Ovary (tissue), 9 donors: ENCODE measurements around the gene HDAC2. TPM values are rescaled to one million over a fixed set of nuclear protein-coding genes. Genes with fewer than 3 reads are reported as not detected.

Source experiments
- DNase-seq, 5 donors: peaks; one replicate each; pipeline ENCODE4 v3.0.0-alpha.2; 2019 to 2020
- H3K27ac ChIP-seq, 2 donors: fragments of 200-600 bp; one replicate each; pipeline versions ENCODE4 v1.5.1 to v1.8.0; 2019 to 2022
- H3K27me3 ChIP-seq: fragments of 200-600 bp; one replicate; pipeline ENCODE4 v1.8.0; 2022
- H3K36me3 ChIP-seq: fragments of 200-600 bp; sonication (generic); one replicate; pipeline ENCODE4 v1.5.1; 2019
- H3K4me1 ChIP-seq: one replicate; pipeline ENCODE4 v1.8.1; 2013; ENCODE audit warnings: mild to moderate bottlenecking, moderate library complexity; ENCODE audit not compliant: insufficient read depth
- H3K4me3 ChIP-seq: fragments of 200-600 bp; sonication (generic); one replicate; pipeline ENCODE4 v1.5.1; 2017
- H3K9me3 ChIP-seq, 2 donors: fragments of 200-600 bp in 1 of 2; sonication (generic) in 1 of 2; one replicate each; pipeline versions ENCODE4 v1.5.1 to v1.8.1; 2013 to 2019; ENCODE audit warnings: mild to moderate bottlenecking in 1 of 2, moderate library complexity in 1 of 2
- EP300 ChIP-seq: sonication (generic); formaldehyde crosslinking; IDR thresholded peaks from one replicate; pipeline ENCODE4 v1.6.1; 2017; ENCODE audit warnings: antibody characterized with exemption
- POLR2A ChIP-seq: fragments of 450-650 bp; IDR thresholded peaks from one replicate; pipeline ENCODE4 v1.6.1; 2017; ENCODE audit warnings: antibody characterized with exemption, mild to moderate bottlenecking, moderate library complexity
- WGBS, 3 donors: extraction: QIAGEN DNeasy Blood & Tissue Kit in 1 of 3; methylation state at CpG; one replicate each; pipeline versions ENCODE4 v1.1.5 to v1.1.7; 2013 to 2017; 5-methylcytosine and 5-hydroxymethylcytosine counted together
- intact Hi-C, 4 donors: fragments of 100-400 bp; cut with DNase I; formaldehyde crosslinking; loops; one replicate each; pipeline versions ENCODE4 v1.11.0 to v1.15.1; 2022 to 2023
- polyA plus RNA-seq, 2 donors: library from polyadenylated mRNA; stranded (reverse); fragments of 200-250 nt in 1 of 2; fragments of 350-450 nt in 1 of 2; fragmentation: Illumina TruSeq in 1 of 2; extraction: RNeasy Lipid Tissue Mini Kit (QIAGEN cat#74804) in 1 of 2; gene quantifications; one replicate each; pipeline ENCODE4 v1.2.3, GENCODE V29; 2013 to 2014
- total RNA-seq, 7 donors: library from RNA; depleted of rRNA in 2 of 7; stranded (reverse); fragments of >200 nt in 2 of 7; fragmentation: NEBNext Ultra II Directional in 3 of 7; extraction: Animal tissue kit (Norgen Biotek cat#: 25700) in 3 of 7; gene quantifications; one replicate each; pipeline versions ENCODE4 v1.1.0 to v1.2.4, GENCODE V29; 2016 to 2023
- TF ChIP-seq, protein P1 (sequence below), 3 donors: fragments of 450-650 bp in 2 of 3; fragments of 200-600 bp in 1 of 3; IDR thresholded peaks; one replicate each; pipeline versions ENCODE4 v1.5.1 to v1.8.0; 2016 to 2022; ENCODE audit warnings: antibody characterized with exemption in 3 of 3, mild to moderate bottlenecking in 1 of 3
- donor health status: DM: no; HTN: no; CAD: no; lungs with moderate emphysema.
- donor health status: DM: no; HTN: no; CAD: no.
- donor health status: Bipolar disorder and iron deficiency.
- donor health status: DM: yes; HTN: yes; CAD: no.
- donor health status: DM: no; HTN: no; CAD: no.
- donor health status: DM: yes; HTN: yes; CAD: no.

Gene HDAC2
- total and polyA plus RNA-seq, 9 donors = 58.7 to 100 (median 80.3) TPM

DNA sequence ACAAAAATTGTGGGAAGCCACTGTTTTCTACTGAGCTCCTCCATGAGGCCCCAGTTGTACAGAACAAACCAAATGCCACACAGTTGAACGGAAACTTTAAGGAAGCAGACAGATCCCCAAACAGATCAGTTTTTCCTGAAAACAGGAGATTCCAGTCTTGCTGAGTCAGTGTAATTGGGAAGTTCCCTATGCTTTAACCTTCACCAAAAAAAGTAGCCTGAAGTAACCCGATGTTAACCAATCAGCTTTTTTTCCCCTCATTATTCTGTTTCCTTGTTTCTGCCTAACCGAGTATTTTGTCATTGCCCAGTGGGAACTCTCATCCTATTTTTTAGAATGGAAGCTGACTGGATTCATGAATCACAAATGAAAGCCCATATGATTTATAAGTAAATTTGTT, 77.1 kb downstream of the HDAC2 start:
- WGBS, 3 donors = 72 to 77% (median 77%) methylated on average over 3 of the region's 3 CpGs
- Histone ChIP-seq H3K9me3 (no peaks in the 10 kb centered on the region), H3K36me3 (no peaks in the 10 kb centered on the region), H3K27ac (no peak overlapping the region), H3K4me1 (no peaks in the 10 kb centered on the region), H3K27me3 (no peaks in the 10 kb centered on the region), H3K4me3 (no peak overlapping the region)
- TF ChIP-seq POLR2A = no peak
- TF ChIP-seq, protein P1, sequence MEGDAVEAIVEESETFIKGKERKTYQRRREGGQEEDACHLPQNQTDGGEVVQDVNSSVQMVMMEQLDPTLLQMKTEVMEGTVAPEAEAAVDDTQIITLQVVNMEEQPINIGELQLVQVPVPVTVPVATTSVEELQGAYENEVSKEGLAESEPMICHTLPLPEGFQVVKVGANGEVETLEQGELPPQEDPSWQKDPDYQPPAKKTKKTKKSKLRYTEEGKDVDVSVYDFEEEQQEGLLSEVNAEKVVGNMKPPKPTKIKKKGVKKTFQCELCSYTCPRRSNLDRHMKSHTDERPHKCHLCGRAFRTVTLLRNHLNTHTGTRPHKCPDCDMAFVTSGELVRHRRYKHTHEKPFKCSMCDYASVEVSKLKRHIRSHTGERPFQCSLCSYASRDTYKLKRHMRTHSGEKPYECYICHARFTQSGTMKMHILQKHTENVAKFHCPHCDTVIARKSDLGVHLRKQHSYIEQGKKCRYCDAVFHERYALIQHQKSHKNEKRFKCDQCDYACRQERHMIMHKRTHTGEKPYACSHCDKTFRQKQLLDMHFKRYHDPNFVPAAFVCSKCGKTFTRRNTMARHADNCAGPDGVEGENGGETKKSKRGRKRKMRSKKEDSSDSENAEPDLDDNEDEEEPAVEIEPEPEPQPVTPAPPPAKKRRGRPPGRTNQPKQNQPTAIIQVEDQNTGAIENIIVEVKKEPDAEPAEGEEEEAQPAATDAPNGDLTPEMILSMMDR (IDR thresholded peaks at IDR 0.05) = no peak
- DNase-seq = no peak
- intact Hi-C loops = no loop called here

- DNase-seq = no peak
- Histone ChIP-seq H3K4me3 (no peak overlapping the region), H3K27me3 (no peaks in the 10 kb centered on the region), H3K9me3 (no peaks in the 10 kb centered on the region), H3K27ac (no peak overlapping the region), H3K36me3 (no peaks in the 10 kb centered on the region), H3K4me1 (no peaks in the 10 kb centered on the region)
- TF ChIP-seq POLR2A (no peak), EP300 (no peak)
- TF ChIP-seq, protein P1 (IDR thresholded peaks at IDR 0.05) = no peak
- intact Hi-C loops = no loop called here
Measured at GRCh38 chr6:113893451-113893850, 77.5 kb downstream of the HDAC2 start.

DNA sequence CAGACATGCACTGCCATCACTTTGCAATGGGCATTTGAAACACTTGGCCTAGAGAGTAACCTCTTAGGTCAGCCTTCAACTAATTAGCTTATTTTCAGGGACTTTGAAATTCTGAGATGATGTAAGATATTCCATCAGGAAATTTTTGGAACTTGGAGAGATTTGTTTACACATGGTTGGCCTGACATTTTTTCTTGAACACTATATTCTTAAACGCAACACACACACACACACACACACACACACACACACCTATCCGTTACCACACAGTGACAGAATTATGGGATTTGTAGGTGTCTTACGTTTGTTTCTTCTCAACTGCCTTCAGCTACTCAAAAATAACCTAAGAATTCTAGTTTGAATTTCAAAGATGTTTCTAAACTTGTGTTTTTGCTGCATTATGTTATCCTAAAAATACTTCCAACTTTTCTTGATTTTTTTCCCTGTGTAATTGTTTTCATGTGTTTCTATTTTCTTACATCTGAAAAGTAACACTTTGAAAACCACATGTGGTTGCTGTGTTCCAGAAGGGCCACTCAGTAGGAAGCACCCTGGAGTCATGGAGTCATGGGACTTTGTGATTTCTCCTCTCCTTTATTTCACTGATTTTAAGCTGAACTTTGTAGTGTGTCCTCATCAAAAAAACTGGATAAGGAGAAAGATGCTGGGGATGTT, 81.9 kb downstream of the HDAC2 start:
- no peaks in the 10 kb centered on the region for H3K4me1 ChIP-seq
- 69 to 84% (median 82%) methylated on average over 3 of the region's 3 CpGs for WGBS, 3 donors

DNA sequence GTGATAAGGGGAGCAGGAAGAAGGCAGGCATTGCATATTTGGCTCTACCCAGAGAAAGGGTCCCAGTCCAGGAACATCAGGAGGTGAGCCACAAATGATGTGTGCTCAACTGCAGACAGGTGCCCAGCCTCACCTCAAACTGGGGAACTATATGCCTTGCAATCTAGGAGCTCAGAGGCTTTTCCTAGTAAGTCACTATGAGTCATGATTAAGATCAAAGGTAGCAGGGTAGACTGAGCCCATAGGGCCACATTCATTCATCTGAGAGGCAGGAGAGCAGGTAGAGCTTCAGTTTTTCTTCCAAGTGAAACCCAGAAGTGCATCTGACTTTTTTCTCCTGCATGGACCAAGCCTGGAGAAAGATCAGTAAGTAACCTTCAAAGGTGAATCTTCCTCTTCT, 82.5 kb downstream of the HDAC2 start:
- TF ChIP-seq EP300 (no peak), POLR2A (no peak)
- TF ChIP-seq, protein P1 (IDR thresholded peaks at IDR 0.05) = no peak
- Histone ChIP-seq H3K4me3 (no peak overlapping the region), H3K27ac (no peak overlapping the region), H3K27me3 (no peaks in the 10 kb centered on the region), H3K36me3 (no peaks in the 10 kb centered on the region), H3K4me1 (no peaks in the 10 kb centered on the region), H3K9me3 (no peaks in the 10 kb centered on the region)
- DNase-seq = no peak
- intact Hi-C loops = no loop called here

More for the DNA sequence above, 81.9 kb downstream of the HDAC2 start:
- intact Hi-C loops = no loop called here
- H3K9me3 ChIP-seq = no peaks in the 10 kb centered on the region
- H3K36me3 ChIP-seq = no peaks in the 10 kb centered on the region
- H3K27ac ChIP-seq = no peak overlapping the region
- H3K4me3 ChIP-seq = no peak overlapping the region
- H3K27me3 ChIP-seq = no peaks in the 10 kb centered on the region
- DNase-seq = no peak
- TF ChIP-seq, protein P1 (IDR thresholded peaks at IDR 0.05) = no peak
- no peak for TF ChIP-seq POLR2A
- TF ChIP-seq EP300 = no peak
